OCI-M2 (cell line): ENCODE results near the gene DACH1.

Experiments
- DNase-seq: peaks from one replicate; lab custom pipeline; 2025; ENCODE audit not compliant: unreplicated experiment; lab: John Stamatoyannopoulos, UW

The DACH1 gene

DNA sequence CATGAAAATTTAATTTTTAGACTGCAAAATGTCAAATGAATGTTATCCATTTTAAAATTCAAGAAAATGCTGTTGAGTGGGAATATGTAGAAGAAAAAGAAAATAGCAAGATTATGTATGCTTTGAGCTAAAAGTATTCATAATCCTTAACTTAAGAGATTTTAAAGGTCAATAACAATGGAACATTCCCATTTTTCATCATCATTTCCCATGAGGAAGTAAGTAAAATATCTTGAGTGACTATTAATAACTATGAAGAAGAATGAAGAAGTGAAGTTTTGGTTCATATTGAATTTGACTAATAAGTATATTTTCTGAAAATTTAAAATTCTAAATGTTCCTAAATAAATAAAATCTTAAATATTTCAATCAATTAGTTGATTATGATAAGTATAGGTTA lies 273.4 kb downstream of the DACH1 start:
- no peak for DNase-seq

DNA sequence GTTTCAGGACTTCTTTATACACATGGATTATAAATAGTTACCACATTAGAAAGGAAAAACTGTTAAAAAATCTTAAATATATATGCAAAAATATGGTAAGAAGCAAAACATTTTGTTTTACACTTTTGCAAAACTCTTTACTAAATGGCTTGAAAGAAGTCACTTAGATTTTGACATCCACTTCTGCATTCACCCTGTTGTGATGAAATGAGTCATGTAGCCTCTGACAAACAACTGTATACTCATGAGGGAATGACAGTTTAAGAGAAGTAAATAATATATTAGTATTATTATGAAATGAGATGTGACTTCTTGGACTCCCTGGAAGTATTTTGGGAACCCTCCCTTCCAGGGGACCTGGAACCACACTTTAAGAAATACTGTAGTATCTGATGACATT lies 275.6 kb downstream of the DACH1 start:
- no peak for DNase-seq

DNA sequence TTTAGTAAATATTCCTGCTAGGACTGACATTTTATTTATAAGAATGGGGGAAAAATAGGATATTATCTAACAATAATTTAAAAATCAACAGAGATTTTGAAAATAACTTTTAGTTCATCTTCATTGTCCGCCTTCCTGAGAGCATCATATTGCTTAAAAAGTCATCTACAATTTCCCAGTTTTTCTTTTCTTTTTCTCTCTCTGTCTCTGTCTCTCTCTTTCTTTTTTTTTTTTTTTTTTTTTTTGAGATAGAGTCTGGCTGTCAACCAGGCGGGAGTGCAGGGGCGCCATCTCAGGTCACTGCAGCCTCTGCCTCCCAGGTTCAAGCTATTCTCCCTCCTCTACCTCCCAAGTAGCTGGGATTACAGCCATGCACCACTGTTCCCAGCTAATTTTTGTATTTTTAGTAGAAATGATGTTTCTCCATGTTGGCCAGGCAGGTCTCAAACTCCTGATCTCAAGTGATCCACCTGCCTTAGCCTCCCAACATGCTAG lies 276.3 kb downstream of the DACH1 start:
- no peak for DNase-seq

DNA sequence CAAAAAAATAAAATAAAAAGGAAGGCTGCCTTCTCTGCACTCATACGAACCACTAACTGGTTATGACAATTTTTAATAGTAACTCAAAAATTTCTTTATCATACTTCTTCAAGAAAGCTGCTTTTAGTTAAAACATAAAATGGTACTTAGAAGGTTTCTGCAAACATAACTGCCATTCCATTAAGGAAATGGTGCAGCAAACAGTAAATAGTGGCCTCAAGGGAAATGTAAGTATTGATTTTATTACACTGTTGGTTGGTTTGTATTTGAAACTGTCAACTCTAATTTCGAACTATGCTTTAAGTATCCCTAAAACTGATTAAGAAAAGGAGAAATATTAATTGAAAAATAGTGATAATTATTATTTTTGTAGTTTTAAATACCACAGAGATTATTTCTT lies 278.0 kb downstream of the DACH1 start:
- no peak for DNase-seq

DNA sequence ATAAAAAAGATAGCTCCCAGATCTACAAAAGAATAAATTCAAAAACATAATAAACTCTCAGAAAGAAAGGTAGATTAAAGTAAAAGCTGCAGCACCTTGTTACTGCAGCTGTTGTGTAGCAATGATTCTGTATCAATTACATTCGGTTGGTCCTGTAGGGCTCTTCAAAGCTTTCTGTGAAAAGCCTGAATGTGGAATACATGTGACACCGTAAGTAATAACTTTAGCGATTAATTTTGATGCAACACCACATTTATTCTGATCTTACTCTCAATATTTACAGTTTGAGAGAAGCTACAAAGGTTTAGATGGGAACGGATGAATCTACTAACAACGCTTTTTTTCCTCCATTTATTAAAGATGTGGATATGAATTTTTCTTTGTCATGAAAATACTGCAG lies 279.2 kb downstream of the DACH1 start:
- DNase-seq = no peak

DNA sequence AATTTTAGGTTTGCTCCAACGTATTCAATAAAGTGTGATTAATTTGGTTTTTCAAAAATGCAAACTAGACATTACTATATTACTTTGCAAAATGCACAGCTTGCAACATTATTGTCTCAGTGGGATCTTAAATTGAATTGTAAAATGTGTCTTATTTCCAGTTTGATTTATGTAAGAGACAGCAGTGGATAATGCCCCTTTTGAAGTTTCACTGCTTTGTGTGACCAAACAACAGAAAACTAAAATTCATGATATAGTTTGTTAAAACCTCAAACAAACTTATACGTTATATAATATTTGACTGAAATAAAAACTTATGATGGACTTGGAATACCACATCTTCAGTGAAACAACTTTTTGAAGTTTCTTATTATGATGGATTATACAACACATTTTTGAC lies 279.8 kb downstream of the DACH1 start:
- no peak for DNase-seq

DNA sequence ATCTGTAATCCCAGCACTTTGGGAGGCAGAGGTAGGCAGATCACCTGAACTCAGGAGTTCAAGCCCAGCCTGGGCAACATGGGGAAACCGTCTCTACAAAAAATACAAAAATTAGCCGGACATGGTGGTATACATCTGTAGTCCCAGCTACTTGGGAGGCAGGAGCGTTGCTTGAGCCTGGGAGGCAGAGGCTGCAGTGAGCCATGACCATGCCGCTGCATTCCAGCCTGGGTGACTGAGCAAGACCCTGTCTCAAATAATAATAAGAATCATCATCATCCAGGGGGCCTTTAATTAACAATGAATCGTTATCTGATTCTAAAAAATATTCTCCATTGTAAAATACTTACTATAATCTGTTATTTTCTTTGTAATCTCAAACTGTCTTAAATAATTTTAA lies 283.4 kb downstream of the DACH1 start:
- DNase-seq = no peak

DNA sequence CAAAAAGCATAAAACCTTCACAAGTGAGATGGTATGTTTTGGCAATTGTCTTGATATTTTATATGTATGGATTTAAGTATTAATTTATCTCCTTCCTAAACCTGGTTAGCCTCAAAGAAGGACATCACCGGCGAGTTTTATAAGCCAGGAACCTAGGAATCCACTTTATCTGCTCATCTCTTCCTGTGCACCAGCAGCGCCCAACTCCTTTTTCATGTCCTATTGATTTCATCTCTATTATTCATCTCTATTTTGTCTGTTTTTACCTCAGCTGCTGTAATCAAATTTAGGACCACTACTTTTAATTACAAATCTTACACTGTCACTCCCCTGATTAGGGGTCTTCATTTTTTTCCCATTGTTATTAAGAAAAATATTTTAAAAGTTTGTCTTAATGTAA lies 286.4 kb downstream of the DACH1 start:
- no peak for DNase-seq

DNA sequence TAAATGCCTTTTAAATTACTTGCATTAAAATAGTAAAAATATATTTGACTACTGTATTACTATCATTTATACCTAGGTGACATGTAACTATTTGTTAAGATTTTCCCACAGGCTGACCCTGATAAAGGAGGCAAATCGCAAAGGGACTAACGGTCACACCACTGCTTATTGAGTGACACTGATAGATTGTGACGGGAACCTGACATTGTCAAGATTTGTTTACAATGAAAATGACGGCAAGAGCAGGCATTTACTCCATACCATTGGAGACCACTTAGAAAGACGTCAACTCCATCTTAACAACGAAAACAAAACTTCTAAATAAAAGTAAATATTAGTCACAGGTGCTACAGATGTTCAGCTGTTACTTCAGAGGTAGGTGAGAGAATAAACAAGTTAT lies 289.0 kb downstream of the DACH1 start:
- DNase-seq = no peak

DNA sequence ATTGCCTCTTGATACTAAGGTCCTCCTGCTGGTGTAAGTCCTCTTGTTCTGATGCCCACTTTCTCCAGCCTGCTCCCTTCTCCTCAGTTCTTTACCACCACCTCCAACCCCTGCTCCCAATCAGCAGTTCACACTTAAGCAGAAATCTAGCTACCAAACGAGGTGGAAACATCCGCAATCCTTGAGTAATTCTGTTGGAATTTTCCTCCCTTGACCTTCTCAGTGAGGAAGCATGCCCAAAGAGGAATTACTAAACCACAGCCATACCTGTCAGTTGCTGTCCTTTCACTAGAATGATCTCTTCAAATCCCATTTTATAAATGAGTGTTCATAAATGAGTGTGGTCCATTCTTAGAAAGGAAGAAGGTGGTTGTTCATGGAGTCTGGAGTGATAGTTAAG lies 289.9 kb downstream of the DACH1 start:
- no peak for DNase-seq

DNA sequence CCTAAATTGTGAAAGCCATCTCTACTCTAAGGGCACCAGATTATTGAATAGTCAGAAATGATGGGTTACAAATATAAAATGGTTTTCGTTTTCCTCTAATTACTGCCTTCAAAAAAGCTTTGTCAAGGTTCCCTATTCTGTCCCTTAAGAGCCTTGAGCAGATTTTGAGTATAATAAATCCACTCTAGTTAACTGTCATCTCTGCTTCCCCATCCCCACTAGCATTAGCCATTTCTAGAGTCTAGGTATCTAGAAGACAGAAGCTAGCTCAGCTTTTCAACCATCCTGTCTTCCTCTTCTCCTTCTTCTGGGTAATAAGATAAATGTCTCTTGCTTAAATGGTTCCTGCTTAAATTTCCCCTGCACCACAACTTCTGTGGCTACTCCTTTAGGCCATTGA lies 290.4 kb downstream of the DACH1 start:
- no peak for DNase-seq

DNA sequence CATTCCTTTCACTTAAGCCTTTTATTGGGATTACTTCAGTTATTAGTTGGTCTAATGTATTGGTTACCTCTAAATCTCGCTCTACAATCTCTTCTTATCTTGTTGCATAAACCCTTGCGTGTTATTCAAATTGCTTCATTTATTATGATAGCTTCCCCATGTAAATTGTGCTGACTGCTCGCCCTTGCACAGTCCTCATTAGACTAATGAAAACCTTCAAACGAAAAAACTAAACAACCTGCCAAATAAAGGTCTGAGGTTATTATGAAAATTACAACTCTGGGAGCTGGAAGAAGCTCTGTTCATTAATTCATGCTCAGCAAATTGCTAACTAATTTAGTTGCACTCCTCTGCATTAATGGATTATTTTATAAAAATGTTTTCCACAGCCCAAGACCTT lies 320.1 kb downstream of the DACH1 start:
- no peak for DNase-seq

DNA sequence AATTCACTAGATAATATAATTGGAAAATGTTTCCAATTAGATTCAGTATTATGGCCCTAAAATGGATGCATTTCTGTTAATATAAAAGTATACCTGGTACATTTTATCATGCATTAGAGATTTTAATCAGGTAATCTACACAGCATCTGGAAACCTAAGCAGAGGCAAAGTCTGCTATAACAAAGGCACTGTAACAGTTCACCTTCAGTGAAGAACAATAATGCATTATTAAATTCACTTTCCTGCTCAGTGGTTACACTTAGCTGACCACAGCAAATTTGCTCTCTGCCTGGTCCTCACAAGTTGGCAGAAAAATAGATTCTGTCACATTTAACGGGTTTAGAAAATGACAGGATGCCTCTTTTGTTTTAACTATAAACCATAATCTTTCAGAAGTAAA lies 326.9 kb downstream of the DACH1 start:
- DNase-seq = no peak

DNA sequence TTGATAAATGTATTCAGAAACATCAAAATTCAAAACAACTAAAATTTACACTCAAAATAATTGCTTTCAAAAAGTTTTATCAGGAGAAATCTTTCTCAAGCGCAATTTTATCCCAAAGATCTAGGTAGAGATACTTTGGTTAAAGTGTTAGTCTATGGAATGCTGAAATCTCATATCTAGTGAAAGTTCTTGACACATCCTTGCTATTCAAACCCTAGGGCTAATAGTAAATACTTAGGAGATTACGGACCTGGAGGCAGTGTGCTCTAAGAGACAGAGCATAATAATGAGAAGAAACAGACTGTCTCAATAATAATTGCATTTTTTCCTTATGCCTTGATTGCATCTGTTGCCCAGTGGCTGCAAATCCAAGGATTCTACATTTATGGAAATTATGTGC lies 330.8 kb downstream of the DACH1 start:
- DNase-seq = no peak

DNA sequence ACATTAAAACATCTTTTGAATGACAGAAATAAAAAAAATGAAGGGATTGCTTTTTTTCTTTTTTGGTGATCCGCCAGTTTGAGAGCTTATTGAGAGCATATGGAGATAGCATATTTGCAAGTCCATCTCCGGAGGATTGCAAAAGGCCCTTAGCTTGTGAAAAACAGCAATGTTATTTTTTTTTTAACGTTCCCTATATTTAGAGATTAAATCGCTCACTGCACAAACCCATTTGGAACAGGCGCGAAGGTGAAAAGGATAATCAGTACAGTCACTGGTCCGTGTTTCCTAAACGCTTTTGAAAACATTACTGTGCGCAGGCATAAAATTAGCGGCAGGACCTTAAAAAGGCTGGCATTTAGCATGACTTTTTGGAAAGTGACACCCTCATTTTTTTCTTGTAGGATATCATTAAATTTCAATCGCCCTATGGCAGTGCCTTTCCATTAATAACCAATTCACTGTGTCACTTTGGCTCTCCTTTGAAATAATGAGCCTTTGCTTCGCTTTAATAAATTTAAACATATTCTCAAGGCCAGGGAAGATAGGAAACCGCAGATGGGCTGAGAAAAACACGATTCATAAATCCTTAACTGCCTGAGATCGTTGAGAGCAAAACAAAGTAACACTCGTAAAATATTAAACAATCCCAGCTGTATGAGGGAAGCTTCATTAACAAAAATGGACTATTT lies 342.2 kb downstream of the DACH1 start:
- DNase-seq = no peak

DNA sequence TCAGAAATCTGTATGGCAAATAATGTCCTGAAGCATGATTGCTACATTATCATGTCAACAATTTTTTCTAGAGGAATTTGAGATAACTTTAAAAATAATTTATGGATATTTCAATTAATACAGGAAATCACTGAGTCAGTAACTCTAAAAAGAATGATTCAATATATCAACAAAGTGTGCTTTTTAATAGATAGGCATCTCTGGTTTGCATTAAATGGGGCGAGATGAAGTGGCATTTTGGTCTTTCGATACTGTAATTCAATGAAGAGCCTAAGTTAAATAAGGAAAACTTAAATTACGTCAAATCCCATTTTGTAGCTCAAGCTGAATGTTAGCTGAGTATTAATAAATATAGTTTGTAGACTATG lies 342.8 kb downstream of the DACH1 start:
- no peak for DNase-seq

DNA sequence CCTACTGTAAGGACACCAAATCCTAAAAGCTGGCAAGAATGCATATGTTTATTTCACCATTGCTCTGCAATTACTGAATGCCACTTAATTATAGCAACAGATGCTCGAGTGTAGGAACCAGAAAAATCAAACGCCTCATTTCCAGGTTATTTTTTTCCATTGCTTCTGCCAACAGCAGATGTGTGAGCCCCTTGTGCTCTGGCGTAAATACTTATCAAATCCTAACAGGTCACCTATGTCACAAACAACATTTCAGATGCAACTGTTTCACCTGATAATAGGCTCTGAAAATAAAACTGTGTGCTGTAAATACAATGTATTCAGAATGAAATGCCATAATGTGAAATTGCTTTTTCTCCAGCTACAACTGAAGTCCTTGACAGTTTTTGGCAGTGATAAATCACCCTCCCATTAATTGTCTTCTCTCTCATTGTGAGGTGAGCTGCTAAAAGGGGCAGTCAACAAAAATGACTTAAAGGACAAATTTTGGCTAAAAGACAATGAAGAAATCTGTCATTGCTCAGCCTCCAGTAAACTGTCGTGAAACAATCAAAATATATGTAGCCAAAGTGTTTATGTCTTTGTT lies 344.0 kb downstream of the DACH1 start:
- no peak for DNase-seq

DNA sequence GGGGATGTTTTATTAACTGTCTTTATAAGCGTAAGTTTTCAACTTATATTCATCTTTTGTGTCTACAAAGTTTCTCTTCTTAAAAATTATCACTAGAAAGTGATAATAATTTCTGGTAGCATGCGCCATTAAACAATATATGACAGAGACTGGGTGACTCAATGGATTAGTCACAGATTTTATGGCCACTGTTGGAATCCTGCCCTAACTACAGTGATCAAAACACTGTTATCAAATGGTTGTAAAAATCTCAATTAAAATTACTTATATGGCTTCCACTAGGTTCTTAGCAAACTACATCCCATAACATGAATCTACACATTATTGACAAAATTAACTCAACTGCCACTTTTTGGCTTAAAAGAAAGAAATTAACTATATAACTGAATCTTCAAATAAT lies 350.0 kb downstream of the DACH1 start:
- no peak for DNase-seq

DNA sequence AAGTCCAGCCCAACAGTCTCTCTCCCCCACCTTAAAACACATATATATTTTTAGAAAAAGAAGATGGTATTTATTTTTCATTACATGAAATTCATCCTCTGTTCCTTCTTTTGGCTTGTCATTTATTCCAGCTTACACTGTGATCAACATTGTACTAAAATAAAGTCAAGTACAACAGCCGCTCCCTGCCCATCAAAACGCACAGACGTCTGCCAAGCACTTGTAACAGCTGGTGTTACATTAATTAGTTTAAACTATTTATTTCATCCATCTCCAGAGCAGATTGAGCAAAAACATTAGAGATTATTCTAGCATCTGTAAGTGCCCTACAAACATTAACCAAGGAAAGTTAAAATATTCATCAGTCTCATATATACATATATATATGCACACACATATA lies 350.5 kb downstream of the DACH1 start:
- no peak for DNase-seq

DNA sequence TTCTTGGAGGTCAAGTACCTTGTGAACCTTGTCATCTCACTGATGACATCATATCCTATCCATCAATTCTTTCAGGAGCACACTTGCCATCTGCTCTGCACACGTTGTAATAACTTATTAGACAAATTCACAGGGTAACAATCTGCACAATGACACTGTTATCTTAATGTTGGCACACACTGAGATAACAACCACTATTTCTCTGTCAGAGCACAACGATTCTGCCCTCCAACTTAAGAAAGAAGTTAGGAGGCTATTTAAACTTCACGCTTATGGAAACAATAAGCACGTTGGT lies 351.3 kb downstream of the DACH1 start:
- DNase-seq = no peak

DNA sequence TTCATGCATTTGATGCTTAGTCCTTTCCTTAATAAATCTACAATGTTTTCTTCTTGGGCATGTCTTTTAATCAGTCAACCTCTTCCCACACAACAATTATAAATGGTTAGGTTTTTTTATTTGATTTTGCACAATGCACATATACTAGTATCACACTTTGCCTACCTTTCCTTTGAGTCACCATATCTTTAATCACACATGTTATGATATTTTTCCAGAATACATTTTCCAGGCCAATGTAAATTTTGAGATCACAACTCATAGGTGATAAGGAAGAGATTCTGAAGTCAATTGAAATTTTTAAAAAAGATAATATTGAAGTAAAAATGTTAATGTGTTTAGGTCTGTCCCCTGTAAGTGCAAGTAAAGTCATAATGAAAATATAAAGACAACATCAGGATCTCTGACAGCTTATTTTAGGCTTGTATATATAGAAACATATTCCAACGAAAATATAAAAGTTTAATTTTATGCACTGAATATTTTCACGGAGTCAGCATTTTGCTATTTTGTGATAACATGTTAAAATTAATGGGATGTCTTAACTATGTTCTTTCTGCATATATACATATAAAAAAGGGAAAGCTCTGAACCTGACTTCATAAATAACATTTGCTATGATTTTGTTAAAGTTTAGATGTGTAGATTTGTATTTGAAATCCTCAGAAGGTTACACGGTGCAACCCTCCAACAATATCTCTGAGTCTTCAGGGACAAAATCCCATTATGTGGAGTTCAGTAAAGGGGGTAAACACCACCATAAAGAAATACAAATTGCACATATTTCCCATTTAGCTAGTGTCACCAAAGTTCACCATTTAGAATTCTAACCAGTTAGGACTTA lies 351.9 kb downstream of the DACH1 start:
- no peak for DNase-seq

DNA sequence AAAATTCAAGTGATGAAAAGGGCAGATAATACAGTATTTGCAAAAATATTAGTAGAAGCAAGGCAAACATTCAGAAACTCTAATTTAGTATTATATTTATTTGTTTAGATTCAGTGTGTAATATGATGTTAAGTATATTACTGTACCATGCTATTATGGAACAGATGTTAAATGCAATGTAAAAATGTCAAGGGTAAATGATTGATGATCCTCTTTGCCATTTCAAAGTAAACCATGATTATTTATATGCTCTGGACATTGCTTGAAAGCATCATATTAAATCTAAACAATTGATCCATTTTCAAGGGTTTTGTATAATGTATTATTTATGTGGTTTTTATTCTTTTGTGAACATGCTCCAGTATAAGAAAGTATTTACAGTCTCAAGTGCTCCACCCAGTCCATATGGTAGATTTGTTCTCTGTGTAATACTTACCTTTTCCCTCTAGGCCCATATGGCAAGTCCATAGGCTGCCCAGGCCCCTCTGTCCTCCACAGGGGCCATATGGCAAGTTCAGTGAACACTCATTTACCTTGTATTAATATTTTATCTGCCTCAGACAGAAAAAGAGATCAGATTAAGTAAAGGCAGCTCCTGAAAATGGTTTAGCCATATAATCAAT lies 353.5 kb downstream of the DACH1 start:
- no peak for DNase-seq
